H9 (cell line): ENCODE results near the gene ITM2C. TPM values are rescaled to one million over a fixed set of nuclear protein-coding genes. Genes with fewer than 3 reads are reported as not detected.

Experiments
- DNase-seq: peaks from one replicate; pipeline ENCODE4 v3.0.0-alpha.2; 2017
- H2AFZ ChIP-seq: one replicate; pipeline ENCODE4 v1.6.1; 2013; ENCODE audit warnings: mild to moderate bottlenecking, low read length, control low read depth, moderate library complexity
- H2AK5ac ChIP-seq: 2 replicates; pipeline ENCODE4 v1.6.1; 2013; ENCODE audit warnings: low read length, control low read depth, mixed read lengths; ENCODE audit not compliant: insufficient read length
- H2BK120ac ChIP-seq: one replicate; pipeline ENCODE4 v1.6.1; 2013; ENCODE audit warnings: low read depth, mild to moderate bottlenecking, low read length, control low read depth, inconsistent platforms; ENCODE audit not compliant: poor library complexity, severe bottlenecking
- H2BK12ac ChIP-seq: 2 replicates; pipeline ENCODE4 v1.6.1; 2013; ENCODE audit warnings: low read length, control low read depth, mixed read lengths, low read depth; ENCODE audit not compliant: insufficient read length
- H2BK15ac ChIP-seq: 2 replicates; pipeline ENCODE4 v1.6.1; 2013; ENCODE audit warnings: low read depth, low read length, control low read depth
- H2BK20ac ChIP-seq: one replicate; pipeline ENCODE4 v1.6.1; 2013; ENCODE audit warnings: low read depth, mild to moderate bottlenecking, low read length, control low read depth, inconsistent platforms; ENCODE audit not compliant: poor library complexity, severe bottlenecking
- H2BK5ac ChIP-seq: 2 replicates; pipeline ENCODE4 v1.6.1; 2013; ENCODE audit warnings: low read length, control low read depth, mixed read lengths; ENCODE audit not compliant: insufficient read length
- H3K14ac ChIP-seq: 2 replicates; pipeline ENCODE4 v1.6.1; 2013; ENCODE audit warnings: low read length, control low read depth; ENCODE audit not compliant: insufficient read depth
- H3K18ac ChIP-seq: 2 replicates; pipeline ENCODE4 v1.6.1; 2013; ENCODE audit warnings: low read depth, mild to moderate bottlenecking, mixed read lengths, low read length, control low read depth; ENCODE audit not compliant: insufficient read length
- H3K23ac ChIP-seq: 2 replicates; pipeline ENCODE4 v1.6.1; 2013; ENCODE audit warnings: low read length, control low read depth, mixed read lengths, low read depth; ENCODE audit not compliant: insufficient read length
- H3K23me2 ChIP-seq: 2 replicates; pipeline ENCODE4 v1.6.1; 2013; ENCODE audit warnings: low read depth, mild to moderate bottlenecking, mixed read lengths, low read length, control low read depth; ENCODE audit not compliant: insufficient read length, poor library complexity, severe bottlenecking
- H3K27ac ChIP-seq: 2 replicates; pipeline ENCODE4 v1.5.1; 2013; ENCODE audit warnings: low read length, control low read depth, mixed read lengths, low read depth; ENCODE audit not compliant: insufficient read length
- H3K27me3 ChIP-seq: 2 replicates; pipeline ENCODE4 v1.6.1; 2013; ENCODE audit warnings: low read length, control low read depth, inconsistent platforms; ENCODE audit not compliant: insufficient read depth
- H3K4ac ChIP-seq: 2 replicates; pipeline ENCODE4 v1.6.1; 2013; ENCODE audit warnings: low read depth, mild to moderate bottlenecking, control low read depth, inconsistent platforms, low read length, moderate library complexity
- H3K4me1 ChIP-seq: 2 replicates; pipeline ENCODE4 v1.6.1; 2013; ENCODE audit warnings: low read length, control low read depth, inconsistent platforms; ENCODE audit not compliant: insufficient read depth
- H3K4me2 ChIP-seq: 2 replicates; pipeline ENCODE4 v1.6.1; 2013; ENCODE audit warnings: low read length, control low read depth, mixed read lengths; ENCODE audit not compliant: insufficient read length, insufficient read depth
- H3K56ac ChIP-seq: 2 replicates; pipeline ENCODE4 v1.6.1; 2013; ENCODE audit warnings: low read depth, mild to moderate bottlenecking, mixed read lengths, low read length, control low read depth; ENCODE audit not compliant: insufficient read length
- H3K79me1 ChIP-seq: 2 replicates; pipeline ENCODE4 v1.6.1; 2013; ENCODE audit warnings: low read depth, mild to moderate bottlenecking, moderate library complexity, low read length, control low read depth, inconsistent platforms; ENCODE audit not compliant: insufficient read depth, poor library complexity, severe bottlenecking
- H3K79me2 ChIP-seq: 2 replicates; pipeline ENCODE4 v1.6.1; 2013; ENCODE audit warnings: low read length, control low read depth, inconsistent platforms; ENCODE audit not compliant: insufficient read depth
- H3K9ac ChIP-seq: 2 replicates; pipeline ENCODE4 v1.6.1; 2013; ENCODE audit warnings: low read length, control low read depth, mixed read lengths; ENCODE audit not compliant: insufficient read length; ENCODE audit errors: extremely low read depth
- H3K9me3 ChIP-seq: one replicate; pipeline ENCODE4 v1.6.1; 2013; ENCODE audit warnings: low read depth, low read length, inconsistent platforms; ENCODE audit not compliant: control insufficient read depth
- H3T11ph ChIP-seq: one replicate; pipeline ENCODE4 v1.6.1; 2013; ENCODE audit warnings: mild to moderate bottlenecking, low read length, control low read depth, inconsistent platforms
- H4K20me1 ChIP-seq: one replicate; pipeline ENCODE4 v1.6.1; 2013; ENCODE audit not compliant: control insufficient read depth, insufficient read length, insufficient read depth
- H4K5ac ChIP-seq: 2 replicates; pipeline ENCODE4 v1.6.1; 2013; ENCODE audit warnings: low read depth, mild to moderate bottlenecking, mixed read lengths, low read length, control low read depth; ENCODE audit not compliant: insufficient read length
- H4K8ac ChIP-seq: replicated peaks from 2 replicates; pipeline ENCODE4 v1.6.1; 2013; ENCODE audit warnings: low read length, control low read depth, mixed read lengths, low read depth; ENCODE audit not compliant: insufficient read length
- H4K91ac ChIP-seq: 2 replicates; pipeline ENCODE4 v1.6.1; 2013; ENCODE audit warnings: low read depth, mild to moderate bottlenecking, moderate library complexity, mixed read lengths, low read length, control low read depth; ENCODE audit not compliant: insufficient read length
- H3K27ac Mint-ChIP-seq, 3 experiments: 2 replicates in 2 of 3; 3 replicates in 1 of 3; pipeline ENCODE4 v1.8.0; 2020 to 2021; ENCODE audit warnings: mixed read lengths in 3 of 3, mild to moderate bottlenecking in 1 of 3, moderate library complexity in 1 of 3
- H3K27me3 Mint-ChIP-seq: 2 replicates; pipeline ENCODE4 v1.8.0; 2021; ENCODE audit warnings: low read depth, mild to moderate bottlenecking, moderate library complexity, mixed read lengths
- H3K36me3 Mint-ChIP-seq, 3 experiments: 2 replicates in 2 of 3; 3 replicates in 1 of 3; pipeline ENCODE4 v1.8.0; 2020 to 2021; ENCODE audit warnings: low read depth in 3 of 3, mixed read lengths in 3 of 3; ENCODE audit not compliant: insufficient read depth in 1 of 3
- H3K4me1 Mint-ChIP-seq, 2 experiments: 2 replicates each; pipeline ENCODE4 v1.8.0; 2020; ENCODE audit warnings: mixed read lengths in 2 of 2
- H3K4me3 Mint-ChIP-seq, 2 experiments: 2 replicates in 1 of 2; 3 replicates in 1 of 2; pipeline ENCODE4 v1.8.0; 2020 to 2021; ENCODE audit warnings: mild to moderate bottlenecking in 2 of 2, mixed read lengths in 2 of 2, moderate library complexity in 1 of 2
- H3K9me3 Mint-ChIP-seq, 2 experiments: 2 replicates in 1 of 2; 3 replicates in 1 of 2; pipeline ENCODE4 v1.8.0; 2020; ENCODE audit warnings: mild to moderate bottlenecking in 2 of 2, mixed read lengths in 2 of 2, moderate library complexity in 1 of 2
- CTCF ChIP-seq: fragments of 200-600 bp; sonication (generic); conservative IDR thresholded peaks from 3 replicates; pipeline ENCODE4 v1.8.0; 2021; ENCODE audit warnings: antibody characterized with exemption, mild to moderate bottlenecking
- WGBS: extraction: QIAGEN DNeasy Blood & Tissue Kit; methylation state at CpG from one replicate; pipeline ENCODE4 v1.1.7; 2013; ENCODE audit warnings: missing lambda C conversion rate, low lambda C conversion rate, mixed read lengths; ENCODE audit not compliant: insufficient read length; ENCODE audit errors: extremely low coverage; 5-methylcytosine and 5-hydroxymethylcytosine counted together
- total RNA-seq: library from RNA; stranded (reverse); gene quantifications from 2 replicates; pipeline ENCODE4 v1.2.1, GENCODE V29; 2021

The ITM2C gene
- total RNA-seq, 1 experiment from 2014 or later, result 297 TPM

GRCh38 chr2:230868947-230869913 is 4.5 kb downstream of the ITM2C start:
- TF ChIP-seq CTCF, result no peak
- H3K9me3 Mint-ChIP-seq, result peaks cover 0 to 2% of the 10 kb centered on the region in 2 experiments; a peak in 2 of 5 replicates
- Histone ChIP-seq H2BK5ac (no peak overlapping the region), H3K9me3 (no peaks in the 10 kb centered on the region), H2BK12ac (no peak overlapping the region), H2AK5ac (no peak overlapping the region), H3K27ac (peak overlapping the region; percentile 23), H2AFZ (no peak overlapping the region), H3K4me2 (peak overlapping the region; percentile 40), H4K91ac (no peak overlapping the region), H2BK20ac (no peak overlapping the region), H3K23me2 (peaks cover 10% of the 10 kb centered on the region), H3K27me3 (no peaks in the 10 kb centered on the region), H4K8ac (no peak overlapping the region), H3K23ac (no peak overlapping the region), H3K4me1 (peaks cover 16% of the 10 kb centered on the region; the same call in 1 of the 2 replicates), H2BK15ac (no peak overlapping the region), H4K20me1 (no peaks in the 10 kb centered on the region), H3K79me2 (peaks cover 45% of the 10 kb centered on the region), H3K18ac (no peak overlapping the region), H3K4ac (no peak overlapping the region), H3K14ac (no peak overlapping the region), H3T11ph (no peak overlapping the region), H2BK120ac (no peak overlapping the region), H3K9ac (no peak overlapping the region), H3K79me1 (no peaks in the 10 kb centered on the region), H4K5ac (no peak overlapping the region), H3K56ac (no peak overlapping the region)
- DNase-seq, result no peak
- no CpG with 5 or more reads among the region's 19 CpGs for WGBS
- H3K27me3 Mint-ChIP-seq, result no peaks in the 10 kb centered on the region; the same call in 1 of the 2 replicates
- H3K27ac Mint-ChIP-seq, result peak overlapping the region; percentile 97 to 99 (median 99)
- H3K4me1 Mint-ChIP-seq, result peaks cover 62 to 63% of the 10 kb centered on the region in 2 experiments
- peak overlapping the region; percentile 57 to 79 for H3K4me3 Mint-ChIP-seq
- H3K36me3 Mint-ChIP-seq, result peaks cover 5 to 22% (median 11%) of the 10 kb centered on the region in 3 experiments; a peak in 5 of 7 replicates
